ENCODE measurements around the gene OPCML.

- TF ChIP-seq POLR2A (IDR thresholded peaks at IDR 0.05) = no peak
- no peak for TF ChIP-seq CTCF (IDR thresholded peaks at IDR 0.05)
- TF ChIP-seq POLR2AphosphoS5 (IDR thresholded peaks at IDR 0.05) = no peak
Measured at GRCh38 chr11:133240908-133241655, 291.2 kb downstream of the OPCML start.

All from suprapubic skin (tissue), 4 donors.